ENCODE measurements around the gene SLC4A3.

The SLC4A3 gene

DNA sequence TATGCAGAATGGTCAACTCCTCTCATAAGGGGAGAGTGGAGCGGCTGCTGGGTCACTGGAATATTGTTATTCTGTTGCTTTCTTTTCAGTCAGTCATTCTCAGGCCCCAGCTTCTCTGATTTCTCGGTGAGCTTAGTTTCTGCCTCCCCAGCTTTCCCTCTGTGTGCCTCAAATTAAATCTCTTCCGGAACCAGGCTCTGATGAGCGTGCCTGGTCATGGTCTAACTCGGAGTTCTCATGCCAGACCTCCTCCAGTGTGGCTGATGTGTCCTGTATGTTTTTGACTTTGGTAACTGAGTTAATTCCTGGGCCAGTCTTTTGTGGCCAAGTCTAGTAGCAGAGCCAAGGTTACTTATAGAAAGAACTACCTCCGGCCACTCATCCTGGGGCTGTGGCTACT, 34.7 kb upstream of the SLC4A3 start:
- TF ChIP-seq, protein P1, sequence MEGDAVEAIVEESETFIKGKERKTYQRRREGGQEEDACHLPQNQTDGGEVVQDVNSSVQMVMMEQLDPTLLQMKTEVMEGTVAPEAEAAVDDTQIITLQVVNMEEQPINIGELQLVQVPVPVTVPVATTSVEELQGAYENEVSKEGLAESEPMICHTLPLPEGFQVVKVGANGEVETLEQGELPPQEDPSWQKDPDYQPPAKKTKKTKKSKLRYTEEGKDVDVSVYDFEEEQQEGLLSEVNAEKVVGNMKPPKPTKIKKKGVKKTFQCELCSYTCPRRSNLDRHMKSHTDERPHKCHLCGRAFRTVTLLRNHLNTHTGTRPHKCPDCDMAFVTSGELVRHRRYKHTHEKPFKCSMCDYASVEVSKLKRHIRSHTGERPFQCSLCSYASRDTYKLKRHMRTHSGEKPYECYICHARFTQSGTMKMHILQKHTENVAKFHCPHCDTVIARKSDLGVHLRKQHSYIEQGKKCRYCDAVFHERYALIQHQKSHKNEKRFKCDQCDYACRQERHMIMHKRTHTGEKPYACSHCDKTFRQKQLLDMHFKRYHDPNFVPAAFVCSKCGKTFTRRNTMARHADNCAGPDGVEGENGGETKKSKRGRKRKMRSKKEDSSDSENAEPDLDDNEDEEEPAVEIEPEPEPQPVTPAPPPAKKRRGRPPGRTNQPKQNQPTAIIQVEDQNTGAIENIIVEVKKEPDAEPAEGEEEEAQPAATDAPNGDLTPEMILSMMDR (IDR thresholded peaks at IDR 0.05) = no peak
- Mint-ChIP-seq H3K9me3 (no peaks in the 10 kb centered on the region), H3K27ac (peak overlapping the region; percentile 11), H3K36me3 (ENCODE audit: low read depth) (no peaks in the 10 kb centered on the region), H3K4me1 (peaks cover 47% of the 10 kb centered on the region), H3K27me3 (ENCODE audit: low read depth, poor library complexity) (peaks cover 37% of the 10 kb centered on the region), H3K4me3 (no peak overlapping the region)
- DNase-seq = no peak

DNA sequence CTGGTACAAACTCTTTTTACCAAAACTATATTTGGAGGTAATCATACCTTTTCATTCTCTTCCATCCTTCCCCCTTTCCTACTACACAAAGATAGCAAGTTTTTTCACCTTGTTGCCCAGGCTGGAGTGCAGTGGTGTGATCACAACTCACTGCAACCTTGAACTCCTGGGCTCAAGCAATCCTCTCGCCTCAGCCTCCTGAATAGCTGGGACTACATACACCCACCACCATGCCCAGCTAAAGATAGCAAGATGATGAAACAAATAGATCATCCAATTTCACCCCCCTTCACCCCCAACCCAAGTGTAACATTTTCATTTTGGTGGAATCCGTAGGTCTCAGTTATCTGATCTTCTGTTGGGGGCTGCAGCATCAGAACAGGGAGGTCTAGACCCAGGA, 34.3 kb upstream of the SLC4A3 start:
- TF ChIP-seq, protein P1 (IDR thresholded peaks at IDR 0.05) = no peak
- Mint-ChIP-seq H3K27me3 (ENCODE audit: low read depth, poor library complexity) (peaks cover 34% of the 10 kb centered on the region), H3K4me1 (peaks cover 49% of the 10 kb centered on the region), H3K4me3 (no peak overlapping the region), H3K9me3 (no peaks in the 10 kb centered on the region), H3K27ac (no peak overlapping the region), H3K36me3 (ENCODE audit: low read depth) (no peaks in the 10 kb centered on the region)
- no peak for DNase-seq

DNA sequence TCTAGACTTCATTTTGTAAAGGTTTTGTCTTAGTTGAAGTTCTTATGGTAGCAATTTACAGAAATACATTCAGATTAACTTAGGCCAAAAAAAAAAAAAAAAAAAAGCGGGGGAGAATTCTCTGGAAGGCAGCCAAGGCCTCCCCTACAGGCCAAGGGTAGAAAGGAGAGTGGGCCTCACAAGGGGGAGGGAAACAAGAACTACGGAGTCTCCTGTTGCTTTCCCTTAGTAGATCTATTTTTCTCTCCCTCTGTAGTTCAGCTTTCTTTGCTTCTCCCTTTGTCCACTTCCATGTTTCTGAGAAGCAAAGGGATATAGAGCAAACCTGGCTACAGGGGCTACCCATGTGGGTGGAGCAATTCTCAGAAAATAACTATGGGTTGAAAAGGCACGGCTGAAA, 32.2 kb upstream of the SLC4A3 start:
- H3K4me3 Mint-ChIP-seq = peak overlapping the region; percentile 56
- TF ChIP-seq, protein P1 (IDR thresholded peaks at IDR 0.05) = no peak
- H3K36me3 Mint-ChIP-seq (ENCODE audit: low read depth) = no peaks in the 10 kb centered on the region
- peaks cover 25% of the 10 kb centered on the region for H3K27me3 Mint-ChIP-seq (ENCODE audit: low read depth, poor library complexity)
- H3K9me3 Mint-ChIP-seq = no peaks in the 10 kb centered on the region
- DNase-seq = no peak
- peaks cover 53% of the 10 kb centered on the region for H3K4me1 Mint-ChIP-seq
- no peak overlapping the region for H3K27ac Mint-ChIP-seq

DNA sequence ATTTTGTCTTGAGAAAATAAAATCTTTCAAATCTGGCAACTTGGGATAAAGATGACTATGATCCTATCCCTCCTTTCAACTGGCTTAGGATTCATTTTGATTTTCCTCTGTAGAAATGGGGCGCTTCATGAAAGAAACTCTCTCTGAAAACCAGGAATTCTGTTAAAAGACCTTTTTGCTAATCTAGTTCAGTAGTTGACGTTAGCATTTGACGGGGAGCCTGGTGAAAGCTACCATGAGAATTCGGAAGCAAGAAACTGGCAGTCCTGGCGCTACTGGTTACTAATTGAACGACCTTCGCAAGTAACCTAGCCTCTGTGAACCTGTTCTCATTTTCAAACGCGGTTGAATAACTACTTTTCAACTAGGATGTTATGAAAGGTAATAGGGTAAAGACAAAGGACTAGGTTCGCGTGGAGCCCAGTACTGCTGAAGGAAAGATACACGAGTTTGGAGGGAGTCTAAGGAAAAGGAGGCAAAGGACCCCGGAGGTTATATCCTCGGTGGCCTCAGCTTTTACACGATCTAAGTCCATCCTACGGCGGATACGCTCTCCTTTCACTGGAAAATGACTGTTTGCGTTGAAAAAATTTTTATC, 30.4 kb upstream of the SLC4A3 start:
- Mint-ChIP-seq H3K27ac (peak overlapping the region; percentile 99), H3K36me3 (ENCODE audit: low read depth) (peaks cover 4% of the 10 kb centered on the region), H3K27me3 (ENCODE audit: low read depth, poor library complexity) (peaks cover 21% of the 10 kb centered on the region), H3K9me3 (no peaks in the 10 kb centered on the region), H3K4me3 (peak overlapping the region; percentile 98), H3K4me1 (peaks cover 50% of the 10 kb centered on the region)
- TF ChIP-seq, protein P1 (IDR thresholded peaks at IDR 0.05) = no peak
- no peak for DNase-seq

DNA sequence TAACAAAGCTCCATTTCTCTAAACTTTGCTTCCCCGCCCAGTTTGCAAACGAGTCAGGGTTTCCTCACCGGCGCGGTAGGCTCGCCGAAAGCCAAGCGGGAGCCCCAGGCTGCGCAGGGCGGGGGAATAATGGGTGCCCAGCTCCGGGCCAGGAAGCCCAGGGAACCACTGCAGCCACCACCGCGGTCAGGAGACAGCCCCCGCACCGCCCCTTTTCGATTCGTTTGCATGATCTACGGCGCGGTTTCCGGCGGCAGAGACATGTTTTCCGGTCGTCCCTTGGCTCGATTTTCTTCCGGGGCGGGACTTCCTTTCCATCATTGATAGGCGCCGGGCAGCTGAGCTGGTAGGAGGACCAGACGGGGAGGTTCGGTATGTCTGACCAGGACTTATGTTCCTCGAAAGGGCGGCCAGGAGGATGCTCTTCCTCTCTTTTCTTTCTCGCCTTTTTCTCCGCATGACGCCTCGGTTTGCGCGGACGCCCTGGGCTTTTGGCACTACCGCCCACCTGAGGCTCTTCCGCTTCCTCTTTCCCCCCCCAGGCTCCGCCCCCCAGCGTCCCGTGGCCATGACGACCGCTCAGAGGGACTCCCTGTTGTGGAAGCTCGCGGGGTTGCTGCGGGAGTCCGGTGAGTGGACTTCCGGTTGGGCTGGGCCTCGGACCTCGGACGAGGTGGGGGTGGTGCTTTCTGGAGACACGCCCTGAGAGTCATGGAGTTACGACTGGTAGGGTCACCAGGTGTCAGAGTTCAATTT, 29.7 kb upstream of the SLC4A3 start, which contains the start of gene STK11IP:
STK11IP (plus strand) TSS at position 306 of the 756 bp plus-strand sequence; CDS start at position 569, 263 bp downstream.
- TF ChIP-seq, protein P1 (IDR thresholded peaks at IDR 0.05) = no peak
- Mint-ChIP-seq H3K27me3 (ENCODE audit: low read depth, poor library complexity) (peaks cover 15% of the 10 kb centered on the region), H3K27ac (peak within 1 kb of the TSS; percentile 99), H3K36me3 (ENCODE audit: low read depth) (peaks cover 4% of the 10 kb centered on the region), H3K9me3 (no peaks in the 10 kb centered on the region), H3K4me1 (peaks cover 43% of the 10 kb centered on the region), H3K4me3 (peak within 1 kb of the TSS; percentile 98)
- peak; percentile 95 for DNase-seq

Measured in nephron progenitor cell (in vitro differentiated cells).